ENCODE results near the gene ARHGAP26.

- no peak for TF ChIP-seq CTCF (IDR thresholded peaks at IDR 0.05)
- TF ChIP-seq POLR2A (IDR thresholded peaks at IDR 0.05): no peak
These were observed 350.4 kb downstream of the ARHGAP26 start for GRCh38 chr5:143120460-143121134.
